ENCODE results near the gene CD99L2.
"Not testable (repeated sequence)": the region's sequence is repeated elsewhere in the genome, so short reads cannot be mapped to it uniquely, and the experiment has no call there.

The CD99L2 gene

GRCh38 chrX:150896632-150897031, 1.8 kb downstream of the CD99L2 start:
- DNase-seq: no peak

- DNase-seq: no peak
Measured at GRCh38 chrX:150893936-150894335, 4.5 kb downstream of the CD99L2 start.

GRCh38 chrX:150889131-150889530, 9.3 kb downstream of the CD99L2 start:
- DNase-seq: peak in 1 of 14 donors; percentile 4

- DNase-seq: peak in 1 of 14 donors; percentile 11
Measured at GRCh38 chrX:150887906-150888465, 10.5 kb downstream of the CD99L2 start.

- DNase-seq: not testable (repeated sequence)
Measured at GRCh38 chrX:150887268-150887667, 11.2 kb downstream of the CD99L2 start.

- DNase-seq: no peak
Measured at GRCh38 chrX:150886381-150886780, 12.1 kb downstream of the CD99L2 start.

GRCh38 chrX:150880808-150881165, 17.7 kb downstream of the CD99L2 start:
- DNase-seq: no peak

GRCh38 chrX:150879855-150880807, 18.3 kb downstream of the CD99L2 start:
- DNase-seq: no peak

GRCh38 chrX:150875621-150876020, 22.8 kb downstream of the CD99L2 start:
- not testable (repeated sequence) for DNase-seq

- DNase-seq: no peak
Measured at GRCh38 chrX:150874448-150874847, 24.0 kb downstream of the CD99L2 start.

GRCh38 chrX:150873616-150874015, 24.9 kb downstream of the CD99L2 start:
- DNase-seq: peak in 1 of 14 donors; percentile 61

- DNase-seq: no peak
Measured at GRCh38 chrX:150872773-150873336, 25.6 kb downstream of the CD99L2 start.

- DNase-seq: no peak
Measured at GRCh38 chrX:150871341-150871811, 27.1 kb downstream of the CD99L2 start.

GRCh38 chrX:150870487-150871340, 27.8 kb downstream of the CD99L2 start:
- peak in 2 of 14 donors; percentile 38 to 46 for DNase-seq

GRCh38 chrX:150870029-150870428, 28.4 kb downstream of the CD99L2 start:
- peak in 1 of 14 donors; percentile 18 for DNase-seq

GRCh38 chrX:150869450-150869849, 29.0 kb downstream of the CD99L2 start:
- DNase-seq: peak in 1 of 14 donors; percentile 33

- DNase-seq: no peak
Measured at GRCh38 chrX:150868625-150869024, 29.8 kb downstream of the CD99L2 start.

GRCh38 chrX:150864127-150864526, 34.3 kb downstream of the CD99L2 start:
- no peak for DNase-seq

- no peak for DNase-seq
Measured at GRCh38 chrX:150863191-150863590, 35.3 kb downstream of the CD99L2 start.

GRCh38 chrX:150857453-150857852, 41.0 kb downstream of the CD99L2 start:
- no peak for DNase-seq

- DNase-seq: no peak
Measured at GRCh38 chrX:150856785-150857184, 41.7 kb downstream of the CD99L2 start.

GRCh38 chrX:150856101-150856500, 42.4 kb downstream of the CD99L2 start:
- no peak for DNase-seq
